A172 (cell line): ENCODE results near the gene OR2A1. TPM values are rescaled to one million over a fixed set of nuclear protein-coding genes. Genes with fewer than 3 reads are reported as not detected.
"Not testable (repeated sequence)": the region's sequence is repeated elsewhere in the genome, so short reads cannot be mapped to it uniquely, and the experiment has no call there.

ENCODE experiments used
- DNase-seq: peaks from one replicate; pipeline ENCODE4 v3.0.0-alpha.2; 2015; ENCODE audit warnings: low spot score
- total RNA-seq: library from RNA; depleted of rRNA; stranded (reverse); fragments of >200 nt; shearing (Covaris generic); gene quantifications from 2 replicates; pipeline ENCODE4 v1.2.3, GENCODE V29; 2014; rRNA removed

Gene OR2A1
- not detected in 2 replicates for total RNA-seq

- not testable (repeated sequence) for DNase-seq
Observed at GRCh38 chr7:144311872-144312469, at the start of gene OR2A1. Gene OR2A1 (plus strand): TSS chr7:144312419. CDS start chr7:144318125, 5,706 bp downstream.

DNA sequence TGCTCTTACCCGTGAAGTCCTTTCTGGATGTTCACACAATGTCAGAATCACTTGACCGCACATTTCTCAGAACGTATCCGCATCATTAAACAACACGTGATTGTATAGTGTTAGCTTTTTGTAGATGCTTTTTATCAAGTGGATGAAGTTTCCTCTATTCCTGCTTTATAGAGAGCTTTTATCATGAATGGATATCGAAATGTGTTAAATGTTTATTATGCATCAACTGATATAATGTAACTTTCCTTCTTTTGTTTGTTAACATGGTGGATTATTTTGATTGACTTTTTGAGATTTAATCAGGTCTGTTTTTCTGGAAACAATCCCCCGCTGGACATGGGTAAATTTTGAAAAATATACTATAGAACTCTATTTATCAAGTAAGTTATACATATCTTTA lies 47.5 kb upstream of the OR2A1 start, which contains the start of gene OR2A7:
TSS of gene OR2A7 (minus strand) at position 101 of the 400 bp plus-strand sequence. CDS start 5,164 bp downstream, outside the sequence.
- not testable (repeated sequence) for DNase-seq

- not testable (repeated sequence) for DNase-seq
Observed at GRCh38 chr7:144269188-144269587, 43.0 kb upstream of the OR2A1 start, which contains the start of gene CTAGE8. Gene CTAGE8 (minus strand): TSS chr7:144269288. CDS start chr7:144269250, 38 bp downstream.

GRCh38 chr7:144275281-144275680 lies 36.9 kb upstream of the OR2A1 start:
- DNase-seq, result not testable (repeated sequence)

- DNase-seq, result not testable (repeated sequence)
Observed at GRCh38 chr7:144280010-144280409, 32.2 kb upstream of the OR2A1 start.

- DNase-seq, result not testable (repeated sequence)
Observed at GRCh38 chr7:144281981-144282380, 30.2 kb upstream of the OR2A1 start.

GRCh38 chr7:144282490-144282889 lies 29.7 kb upstream of the OR2A1 start:
- DNase-seq, result not testable (repeated sequence)

- not testable (repeated sequence) for DNase-seq
Observed at GRCh38 chr7:144283716-144284115, 28.5 kb upstream of the OR2A1 start.

DNA sequence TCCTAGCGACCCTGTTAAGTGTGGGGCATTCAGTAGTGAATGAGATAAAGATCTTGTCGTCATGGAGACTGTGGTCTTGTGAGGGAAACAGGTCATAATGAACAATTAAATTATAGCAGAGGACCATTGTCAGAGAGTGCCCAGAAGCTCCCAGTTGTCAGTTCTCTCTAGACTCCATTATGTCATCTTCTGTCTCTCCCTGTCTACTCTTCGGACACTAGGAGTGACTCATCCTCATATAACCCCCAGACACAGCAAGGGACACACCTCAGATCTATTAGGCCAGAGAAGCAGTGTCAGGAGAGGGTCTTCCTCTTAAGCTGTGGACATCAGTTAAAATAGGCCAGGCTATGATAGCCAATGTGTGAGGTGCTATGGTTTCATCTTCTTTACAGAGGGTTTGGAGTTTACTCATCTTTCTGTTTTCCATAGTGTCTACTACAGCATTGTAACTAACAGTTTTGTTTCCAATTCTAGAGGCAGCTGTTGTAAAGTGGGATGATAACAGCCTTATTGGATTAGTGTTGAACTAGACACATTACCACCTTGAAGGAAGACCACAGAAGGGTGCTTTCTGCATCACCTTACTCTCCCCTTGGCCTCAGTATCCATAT lies 24.9 kb upstream of the OR2A1 start:
- DNase-seq, result not testable (repeated sequence)

DNA sequence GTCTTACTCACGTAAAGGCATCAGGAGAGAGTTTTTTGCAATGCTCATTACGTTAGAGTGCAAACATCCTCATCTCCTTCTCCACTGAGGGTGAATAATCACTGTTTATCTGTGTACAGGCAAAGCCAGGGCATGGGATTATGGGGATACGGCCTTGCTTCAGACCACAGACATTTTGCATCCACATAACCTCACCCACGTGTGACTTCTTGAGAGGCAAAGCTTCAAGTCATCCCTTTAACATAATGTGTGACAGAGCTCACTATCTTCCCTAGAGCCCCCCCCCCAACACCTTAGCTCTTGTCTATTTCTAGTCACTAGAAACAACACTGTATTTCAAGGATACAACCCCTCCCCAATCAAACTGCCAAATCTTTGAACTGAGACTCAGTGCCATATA lies 20.6 kb upstream of the OR2A1 start:
- DNase-seq, result not testable (repeated sequence)

GRCh38 chr7:144292384-144293161 lies 19.6 kb upstream of the OR2A1 start:
- not testable (repeated sequence) for DNase-seq

- not testable (repeated sequence) for DNase-seq
Observed at GRCh38 chr7:144293794-144294499, 18.3 kb upstream of the OR2A1 start.

DNA sequence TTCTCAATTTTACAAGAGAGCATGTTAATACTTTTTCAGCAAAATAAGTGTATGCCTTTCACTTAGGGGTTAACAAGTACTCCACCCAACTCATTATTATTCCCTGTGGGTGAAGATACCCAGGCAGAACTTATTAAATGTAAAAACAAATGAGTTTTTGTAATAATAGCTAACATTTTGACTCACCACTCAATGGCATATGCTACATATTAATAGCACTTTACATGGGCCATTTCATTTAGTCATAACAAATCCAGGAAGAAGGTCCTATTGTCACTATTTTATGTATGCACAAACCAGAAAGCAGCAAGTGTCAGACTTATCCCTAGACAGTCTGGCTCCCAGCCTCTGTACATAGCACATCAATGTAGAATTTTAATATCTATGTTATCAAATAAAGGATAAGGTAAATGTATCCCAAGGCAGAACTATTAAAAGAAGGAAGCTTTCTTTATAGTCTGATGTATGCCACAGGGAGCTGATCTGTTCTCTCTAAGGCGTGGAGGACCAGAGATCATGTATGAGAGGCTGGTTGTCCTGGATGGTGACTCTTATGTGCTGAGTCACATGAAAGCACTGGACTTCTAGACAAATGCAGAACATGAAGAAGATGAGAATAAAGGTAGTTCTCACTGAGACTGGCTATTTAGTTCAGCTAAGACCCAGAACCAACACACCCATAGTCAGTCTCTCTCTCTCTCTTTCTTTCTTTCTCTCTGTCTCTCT lies 9.5 kb upstream of the OR2A1 start:
- DNase-seq, result not testable (repeated sequence)

DNA sequence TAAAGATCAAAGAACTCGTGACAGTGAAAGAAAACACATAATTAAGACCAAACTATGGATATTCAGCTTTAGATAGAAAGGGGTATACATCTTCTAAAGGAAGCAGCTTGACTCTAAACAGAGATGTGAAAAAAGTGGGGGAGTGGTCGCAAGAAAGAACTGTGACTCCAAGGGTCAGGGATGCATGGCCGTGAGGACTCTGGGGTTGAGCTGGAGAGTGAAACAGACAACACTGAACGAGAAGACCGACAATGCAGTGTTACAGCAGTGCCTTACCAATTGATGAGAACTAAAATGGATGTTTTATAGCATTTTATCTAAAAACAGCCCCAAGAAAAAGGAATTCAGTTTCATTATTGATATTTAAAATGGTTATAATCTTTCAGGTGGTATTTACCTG lies 8.6 kb upstream of the OR2A1 start:
- not testable (repeated sequence) for DNase-seq

DNA sequence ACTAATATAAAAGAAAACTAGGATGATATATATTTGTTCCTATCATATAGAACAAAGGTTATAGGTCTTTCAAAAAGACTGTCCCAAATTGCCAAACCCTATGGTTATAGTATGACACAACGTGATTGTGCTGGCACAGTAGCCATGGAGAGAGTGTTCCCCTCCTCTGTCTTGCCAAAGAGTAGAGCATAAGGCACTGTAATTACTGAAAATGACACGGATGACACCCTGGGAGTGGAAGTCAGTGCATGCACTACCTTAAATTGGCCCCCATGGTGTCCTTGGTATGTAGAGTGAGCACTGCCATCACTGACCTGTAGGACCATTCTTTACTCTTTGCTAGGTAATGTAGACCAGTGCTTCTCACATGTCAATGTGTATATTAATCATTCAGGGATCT lies 7.1 kb upstream of the OR2A1 start:
- not testable (repeated sequence) for DNase-seq

DNA sequence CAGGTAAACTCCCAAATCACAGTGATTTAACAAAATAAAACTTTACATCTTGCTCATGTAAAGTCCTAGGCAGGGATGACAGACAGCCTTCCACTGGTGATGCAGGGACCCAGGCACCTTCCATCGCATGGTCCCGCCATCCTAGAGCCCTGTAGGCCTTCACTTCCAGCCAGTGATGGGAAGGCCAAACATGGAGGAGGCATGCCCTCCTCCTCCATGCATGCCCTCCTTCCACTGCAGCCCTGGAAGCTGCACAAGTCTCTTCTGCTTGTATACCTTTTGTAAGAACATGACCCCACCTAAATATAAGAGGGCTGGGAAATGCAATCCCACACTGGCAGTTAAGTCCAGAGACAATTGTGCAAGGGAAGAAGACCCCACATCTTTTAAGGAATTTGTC lies 2.5 kb upstream of the OR2A1 start:
- not testable (repeated sequence) for DNase-seq

DNA sequence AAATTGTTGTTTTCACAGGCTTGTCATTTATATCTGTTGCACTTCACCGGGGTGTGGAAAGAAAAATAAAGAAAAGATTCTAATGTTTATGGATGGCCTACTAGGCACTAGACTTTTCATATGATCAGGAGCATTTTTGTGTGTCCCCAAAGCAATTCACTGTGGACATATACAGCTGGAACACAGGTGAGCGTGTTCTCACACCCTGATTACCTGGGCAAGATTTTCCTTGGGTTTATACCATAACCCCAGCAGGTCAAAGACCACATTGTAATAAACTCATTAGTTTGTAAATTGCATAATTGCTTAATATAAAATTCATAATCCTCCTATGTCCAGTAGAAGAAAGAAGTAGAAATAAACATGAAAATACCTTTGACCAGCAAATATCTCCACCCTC lies 1.0 kb upstream of the OR2A1 start:
- DNase-seq, result not testable (repeated sequence)

- not testable (repeated sequence) for DNase-seq
Observed at GRCh38 chr7:144317537-144317936, 5.3 kb downstream of the OR2A1 start.

- not testable (repeated sequence) for DNase-seq
Observed at GRCh38 chr7:144319547-144319946, 7.3 kb downstream of the OR2A1 start.

DNA sequence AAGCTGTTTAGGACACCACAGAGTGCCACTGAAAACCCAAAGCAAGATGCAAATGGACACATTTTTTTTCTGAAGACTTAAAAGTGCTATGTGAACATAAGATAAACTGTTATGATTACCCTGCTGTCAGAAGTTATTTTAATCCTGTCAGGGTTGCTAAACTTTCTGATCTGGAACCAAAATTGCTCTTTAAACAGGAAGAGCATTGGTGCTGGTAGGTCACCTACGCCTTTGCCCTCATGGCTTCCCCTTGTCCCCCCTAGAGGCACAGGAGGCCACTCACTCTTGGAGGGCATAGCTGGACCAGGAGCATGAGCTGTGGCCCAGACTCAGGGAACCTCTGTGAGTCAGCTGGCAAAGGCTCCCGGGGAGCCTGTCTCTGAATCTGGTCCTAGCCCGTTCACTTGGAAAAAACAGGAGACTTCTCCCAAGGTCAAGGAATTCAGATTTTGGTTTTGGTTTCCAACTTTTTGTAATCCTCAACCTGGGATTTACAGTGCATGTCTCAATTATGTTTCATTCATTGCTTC lies 9.5 kb downstream of the OR2A1 start:
- DNase-seq, result not testable (repeated sequence)

DNA sequence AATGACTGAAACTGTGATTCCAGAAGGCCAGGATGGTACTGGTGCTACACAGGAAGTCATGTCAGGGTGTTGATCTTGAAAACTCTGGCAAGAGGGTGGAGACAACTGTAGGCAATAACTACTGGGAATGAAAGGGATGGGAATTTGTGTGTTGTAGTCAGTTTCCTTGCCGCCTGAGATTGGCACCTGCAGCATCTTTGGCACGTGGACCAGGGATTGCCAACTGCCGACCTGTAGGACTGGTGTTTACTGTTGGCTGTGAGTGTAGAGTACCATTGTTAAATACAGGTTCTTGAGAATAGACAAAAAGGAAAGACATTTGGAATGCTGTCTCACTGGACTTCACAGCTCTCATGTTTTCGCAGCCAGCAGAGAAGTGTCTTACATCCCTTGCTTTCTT lies 11.1 kb downstream of the OR2A1 start:
- not testable (repeated sequence) for DNase-seq
